ENCODE data around the gene DHPS.
"Not testable (repeated sequence)": the region's sequence is repeated elsewhere in the genome, so short reads cannot be mapped to it uniquely, and the experiment has no call there.

Gene DHPS

DNA sequence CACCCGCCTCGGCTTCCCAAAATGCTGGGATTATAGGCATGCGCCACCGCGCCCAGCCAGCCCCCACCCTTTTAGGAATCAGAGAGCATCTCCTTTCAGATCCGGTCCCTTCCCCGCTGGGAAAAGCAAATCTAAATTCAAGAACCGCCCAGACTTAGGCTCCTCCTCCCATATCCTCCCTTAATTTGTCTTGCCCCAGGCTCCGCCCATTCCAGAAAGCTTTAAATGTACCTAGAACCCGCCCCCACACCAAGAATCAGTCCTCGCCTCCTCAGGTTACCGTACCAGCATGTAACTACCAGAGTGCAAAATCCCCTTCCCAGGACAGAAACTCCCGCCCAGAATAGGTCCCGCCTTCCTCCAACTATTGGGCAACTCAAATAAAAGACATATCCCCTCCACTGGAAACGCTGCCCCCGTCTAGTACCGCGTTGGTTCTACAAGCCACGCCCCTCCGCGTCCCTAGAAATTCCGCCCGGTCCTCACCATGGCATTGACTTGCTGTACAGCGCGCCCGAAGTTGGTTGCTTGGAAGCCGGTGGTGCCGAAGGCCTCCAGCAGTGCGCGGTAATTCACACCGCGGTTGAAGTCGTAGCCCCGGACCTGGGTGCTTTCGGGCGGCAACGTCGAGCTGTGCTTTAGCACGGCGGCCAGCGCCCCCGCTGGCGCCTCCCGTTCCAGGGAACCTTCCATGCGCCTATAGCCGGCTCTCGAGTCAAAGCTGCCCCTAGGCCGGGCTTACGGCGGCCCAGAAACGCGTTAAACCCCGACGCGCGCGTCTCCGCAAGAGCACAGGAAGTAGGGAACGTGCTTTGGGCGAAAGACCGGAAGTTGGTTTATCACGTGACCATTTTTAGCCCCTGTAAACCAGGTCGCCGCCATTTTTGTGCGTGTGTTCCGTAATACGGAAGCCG is at the start of gene DHPS:
Gene DHPS, minus strand, starts transcription at position 807 of the 914 bp plus-strand sequence. Its CDS starts 114 bp downstream, at position 693.
- Histone ChIP-seq H3K27me3 (ENCODE audit: insufficient read depth, low read depth, severe bottlenecking) (no peaks in the 10 kb centered on the region), H3K36me3 (peaks cover 36% of the 10 kb centered on the region), H3K27ac (peak within 1 kb of the TSS; percentile 97), H3K9me3 (ENCODE audit: severe bottlenecking) (no peaks in the 10 kb centered on the region), H3K4me3 (ENCODE audit: low read depth, low read length) (peak within 1 kb of the TSS; percentile 75)
- peak; percentile 95 for DNase-seq
- TF ChIP-seq CTCF (IDR thresholded peaks at IDR 0.05; ENCODE audit: low read depth, low read length) = no peak

DNA sequence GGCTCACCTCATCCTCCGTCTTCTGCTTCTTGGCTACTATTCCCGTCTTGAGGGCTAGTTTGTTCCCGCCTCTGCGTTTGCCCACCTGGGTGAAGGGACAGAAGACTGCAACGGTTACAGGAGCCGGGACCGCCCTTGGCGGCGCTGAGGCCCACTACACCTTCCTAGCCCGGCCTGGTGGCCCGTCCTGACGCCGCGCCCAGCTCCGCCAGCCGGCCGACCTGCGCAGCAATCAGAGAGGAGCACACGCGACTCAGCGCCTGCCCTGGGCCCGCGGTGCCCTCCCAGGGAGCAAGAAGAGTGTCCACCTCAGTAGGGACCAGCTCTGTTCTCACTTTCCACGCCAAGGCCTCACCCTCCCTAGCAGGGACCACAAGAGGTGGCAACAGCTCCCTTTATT is 49.7 kb upstream of the DHPS start:
- H3K36me3 ChIP-seq = peaks cover 52% of the 10 kb centered on the region
- TF ChIP-seq CTCF (IDR thresholded peaks at IDR 0.05; ENCODE audit: low read depth, low read length) = no peak
- H3K9me3 ChIP-seq (ENCODE audit: severe bottlenecking) = no peaks in the 10 kb centered on the region
- H3K27ac ChIP-seq = no peak overlapping the region
- no peak for DNase-seq
- H3K27me3 ChIP-seq (ENCODE audit: insufficient read depth, low read depth, severe bottlenecking) = no peaks in the 10 kb centered on the region
- H3K4me3 ChIP-seq (ENCODE audit: low read depth, low read length) = no peak overlapping the region

DNA sequence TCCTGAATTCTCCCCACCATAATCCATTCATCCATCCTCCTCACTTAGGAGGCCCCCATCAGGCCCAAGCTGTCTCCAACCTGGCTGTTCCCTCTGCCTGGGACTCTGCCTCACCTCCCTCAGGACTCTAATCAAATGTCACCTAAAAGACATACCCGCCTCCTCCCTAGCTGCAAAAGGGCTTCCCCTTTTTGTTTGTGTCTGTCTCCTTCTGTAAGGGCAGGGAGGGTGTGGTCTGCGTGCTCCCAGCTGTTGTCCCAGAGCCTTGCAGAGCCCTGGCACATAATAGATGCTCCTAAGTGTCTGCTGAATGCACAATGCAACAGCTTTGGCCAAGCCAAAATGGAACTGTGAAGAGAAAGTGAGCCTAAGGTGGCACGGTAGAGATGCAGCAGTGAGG is 48.4 kb upstream of the DHPS start:
- H3K4me3 ChIP-seq (ENCODE audit: low read depth, low read length) = no peak overlapping the region
- TF ChIP-seq CTCF (IDR thresholded peaks at IDR 0.05; ENCODE audit: low read depth, low read length) = no peak
- DNase-seq = no peak
- H3K36me3 ChIP-seq = peaks cover 52% of the 10 kb centered on the region
- no peak overlapping the region for H3K27ac ChIP-seq
- H3K9me3 ChIP-seq (ENCODE audit: severe bottlenecking) = no peaks in the 10 kb centered on the region
- no peaks in the 10 kb centered on the region for H3K27me3 ChIP-seq (ENCODE audit: insufficient read depth, low read depth, severe bottlenecking)

GRCh38 chr19:12727745-12728433 is 46.2 kb upstream of the DHPS start:
- no peak for DNase-seq
- peaks cover 45% of the 10 kb centered on the region for H3K36me3 ChIP-seq
- TF ChIP-seq CTCF (IDR thresholded peaks at IDR 0.05; ENCODE audit: low read depth, low read length) = no peak
- no peaks in the 10 kb centered on the region for H3K27me3 ChIP-seq (ENCODE audit: insufficient read depth, low read depth, severe bottlenecking)
- H3K9me3 ChIP-seq (ENCODE audit: severe bottlenecking) = no peaks in the 10 kb centered on the region
- H3K4me3 ChIP-seq (ENCODE audit: low read depth, low read length) = no peak overlapping the region
- no peak overlapping the region for H3K27ac ChIP-seq

- no peak overlapping the region for H3K4me3 ChIP-seq (ENCODE audit: low read depth, low read length)
- no peak for TF ChIP-seq CTCF (IDR thresholded peaks at IDR 0.05; ENCODE audit: low read depth, low read length)
- no peaks in the 10 kb centered on the region for H3K9me3 ChIP-seq (ENCODE audit: severe bottlenecking)
- H3K27ac ChIP-seq = no peak overlapping the region
- DNase-seq = no peak
- peaks cover 39% of the 10 kb centered on the region for H3K36me3 ChIP-seq
- H3K27me3 ChIP-seq (ENCODE audit: insufficient read depth, low read depth, severe bottlenecking) = no peaks in the 10 kb centered on the region
These were observed 45.3 kb upstream of the DHPS start for GRCh38 chr19:12726988-12727316.

GRCh38 chr19:12725612-12726011 is 43.9 kb upstream of the DHPS start:
- H3K36me3 ChIP-seq = peaks cover 29% of the 10 kb centered on the region
- H3K4me3 ChIP-seq (ENCODE audit: low read depth, low read length); DNase-seq; H3K27ac ChIP-seq; H3K27me3 ChIP-seq (ENCODE audit: insufficient read depth, low read depth, severe bottlenecking); H3K9me3 ChIP-seq (ENCODE audit: severe bottlenecking): not testable (repeated sequence)

All from WERI-Rb-1 (cell line).